Progenitor cell of endocrine pancreas (in vitro differentiated cells): ENCODE data around the gene ATP6V1F. TPM values are rescaled to one million over a fixed set of nuclear protein-coding genes. Genes with fewer than 3 reads are reported as not detected.

ENCODE experiments used
- DNase-seq: peaks from one replicate; pipeline ENCODE4 v3.0.0; 2021; ENCODE audit warnings: low spot score; ENCODE audit not compliant: unreplicated experiment
- H3K27ac Mint-ChIP-seq: 2 replicates; pipeline ENCODE4 v1.8.0; 2021; ENCODE audit warnings: mild to moderate bottlenecking, moderate library complexity, mixed read lengths
- H3K27me3 Mint-ChIP-seq: 2 replicates; pipeline ENCODE4 v1.8.0; 2021; ENCODE audit warnings: mixed read lengths
- H3K36me3 Mint-ChIP-seq: 2 replicates; pipeline ENCODE4 v1.8.0; 2022; ENCODE audit warnings: mixed read lengths; ENCODE audit not compliant: insufficient read depth
- H3K4me1 Mint-ChIP-seq: 2 replicates; pipeline ENCODE4 v1.8.0; 2021; ENCODE audit warnings: low read depth, mixed read lengths
- H3K4me3 Mint-ChIP-seq: 2 replicates; pipeline ENCODE4 v1.8.0; 2021; ENCODE audit warnings: low read depth, mild to moderate bottlenecking, moderate library complexity, mixed read lengths
- H3K9me3 Mint-ChIP-seq: 2 replicates; pipeline ENCODE4 v1.8.0; 2021; ENCODE audit warnings: low read depth, mixed read lengths
- CTCF ChIP-seq: fragments of 200-600 bp; sonication (generic); IDR thresholded peaks from one replicate; pipeline ENCODE4 v1.5.0; 2021; ENCODE audit warnings: antibody characterized with exemption, mild to moderate bottlenecking; ENCODE audit not compliant: unreplicated experiment
- long read RNA-seq: library from polyadenylated mRNA; unstranded; transcript quantifications from one replicate; pipeline ENCODE4 v2.0.0, GENCODE V29; 2020
- total RNA-seq: library from RNA; stranded (reverse); gene quantifications from 2 replicates; pipeline ENCODE4 v1.2.1, GENCODE V29; 2021

ATP6V1F gene
- 119 and 124 TPM in 2 replicates for total RNA-seq
- long read RNA-seq, transcript ATP6V1F-201 (2 exons, 704 nt): major isoform, 10 of 10 reads
- long read RNA-seq, partial matches to known transcripts: 0 of 10 reads
- long read RNA-seq, other reads (novel, unspliced or antisense): 0 of 10 reads

GRCh38 chr7:128862571-128863432, at the start of gene ATP6V1F:
TSS of gene ATP6V1F (plus strand) at chr7:128862856. CDS start at chr7:128862905, 49 bp downstream.
- H3K27ac Mint-ChIP-seq: peak within 1 kb of the TSS; percentile 97
- H3K27me3 Mint-ChIP-seq: peaks cover 11% of the 10 kb centered on the region
- peak within 1 kb of the TSS; percentile 99 for H3K4me3 Mint-ChIP-seq
- no peaks in the 10 kb centered on the region for H3K9me3 Mint-ChIP-seq
- H3K36me3 Mint-ChIP-seq: peaks cover 19% of the 10 kb centered on the region
- H3K4me1 Mint-ChIP-seq: peaks cover 13% of the 10 kb centered on the region
- DNase-seq: peak; percentile 99
- no peak for TF ChIP-seq CTCF

GRCh38 chr7:128814499-128814898, 48.2 kb upstream of the ATP6V1F start:
- H3K27me3 Mint-ChIP-seq: no peaks in the 10 kb centered on the region
- peaks cover 3% of the 10 kb centered on the region for H3K4me1 Mint-ChIP-seq
- H3K27ac Mint-ChIP-seq: peak overlapping the region; percentile 47
- DNase-seq: no peak
- no peak overlapping the region for H3K4me3 Mint-ChIP-seq
- TF ChIP-seq CTCF: no peak
- H3K36me3 Mint-ChIP-seq: peaks cover 8% of the 10 kb centered on the region
- H3K9me3 Mint-ChIP-seq: no peaks in the 10 kb centered on the region

GRCh38 chr7:128815289-128815942, 47.2 kb upstream of the ATP6V1F start:
- DNase-seq: no peak
- H3K4me1 Mint-ChIP-seq: peaks cover 3% of the 10 kb centered on the region
- H3K36me3 Mint-ChIP-seq: peaks cover 4% of the 10 kb centered on the region
- H3K27me3 Mint-ChIP-seq: no peaks in the 10 kb centered on the region
- H3K27ac Mint-ChIP-seq: peak overlapping the region; percentile 35
- no peak for TF ChIP-seq CTCF
- no peaks in the 10 kb centered on the region for H3K9me3 Mint-ChIP-seq
- H3K4me3 Mint-ChIP-seq: no peak overlapping the region

- Mint-ChIP-seq H3K4me1 (peaks cover 3% of the 10 kb centered on the region), H3K4me3 (no peak overlapping the region), H3K27me3 (no peaks in the 10 kb centered on the region), H3K36me3 (peaks cover 4% of the 10 kb centered on the region), H3K9me3 (no peaks in the 10 kb centered on the region), H3K27ac (no peak overlapping the region)
- no peak for TF ChIP-seq CTCF
- DNase-seq: no peak
These were observed 44.0 kb upstream of the ATP6V1F start for GRCh38 chr7:128818694-128819093.

- Mint-ChIP-seq H3K9me3 (no peaks in the 10 kb centered on the region), H3K27me3 (no peaks in the 10 kb centered on the region), H3K4me3 (no peak overlapping the region), H3K36me3 (no peaks in the 10 kb centered on the region), H3K27ac (no peak overlapping the region), H3K4me1 (no peaks in the 10 kb centered on the region)
- no peak for TF ChIP-seq CTCF
- no peak for DNase-seq
These were observed 40.9 kb upstream of the ATP6V1F start for GRCh38 chr7:128821724-128822123.
